Measurements from ENCODE around the gene HELZ. TPM values are rescaled to one million over a fixed set of nuclear protein-coding genes. Genes with fewer than 3 reads are reported as not detected.

The HELZ gene
- total and polyA plus RNA-seq, 2 of the 8 experiments (the other 6 are each of a cell fraction or from before 2014, with no cell fraction given), result 10.0 to 48.7 TPM

- 94% methylated on average over 3 of the region's 3 CpGs; no CpG with 5 or more reads in 1 of the 2 experiments for WGBS, 2 experiments (ENCODE audit: extremely low coverage in 1 of 2, insufficient coverage in 1 of 2, insufficient read length in 1 of 2, insufficient replicate concordance in 2 of 2, low coverage in 1 of 2, low lambda C conversion rate in 2 of 2, missing lambda C conversion rate in 1 of 2)
These were observed 172.1 kb downstream of the HELZ start for GRCh38 chr17:67072885-67073284.

More at GRCh38 chr17:67072885-67073284, 172.1 kb downstream of the HELZ start:
- CTCF ChIA-PET (ENCODE audit: partially characterized antibody), result no interaction called here
- Histone ChIP-seq H3K4me3 (ENCODE audit: extremely low read depth in 1 of 4, insufficient read depth in 2 of 4, low read depth in 3 of 4, low read length in 4 of 4) (no peak overlapping the region), H2BK15ac (ENCODE audit: low read length) (no peak overlapping the region), H3K36me3 (ENCODE audit: control insufficient read depth in 2 of 4, insufficient read depth in 4 of 4, low read length in 3 of 4) (no peaks in the 10 kb centered on the region), H3K23me2 (ENCODE audit: low read depth, low read length) (no peaks in the 10 kb centered on the region), H4K91ac (replicated peaks; ENCODE audit: insufficient read length, low read length) (no peak overlapping the region), H2AFZ (ENCODE audit: low read length) (no peak overlapping the region), H2BK120ac (replicated peaks; ENCODE audit: low read depth, low read length) (no peak overlapping the region), H3K4ac (replicated peaks; ENCODE audit: insufficient read length, low read depth, low read length) (no peak overlapping the region), H3K56ac (replicated peaks; ENCODE audit: insufficient read length, low read depth, low read length) (no peak overlapping the region), H4K5ac (ENCODE audit: insufficient read length, low read depth, low read length) (no peak overlapping the region), H3K14ac (ENCODE audit: insufficient read length) (no peak overlapping the region), H3K27ac (ENCODE audit: low read depth, low read length) (no peak overlapping the region), H2AK5ac (ENCODE audit: low read depth, low read length) (no peak overlapping the region), H2BK5ac (ENCODE audit: low read depth, low read length) (no peak overlapping the region), H3K79me2 (ENCODE audit: control insufficient read depth in 1 of 2, insufficient read depth in 2 of 2, low read length in 2 of 2) (no peaks in the 10 kb centered on the region), H2BK12ac (ENCODE audit: low read depth, low read length) (no peak overlapping the region), H3K18ac (ENCODE audit: extremely low read depth, low read length) (no peak overlapping the region), H4K8ac (ENCODE audit: extremely low read depth, insufficient read depth, low read length) (no peak overlapping the region), H3K4me1 (replicated peaks in 1 of 4; ENCODE audit: control insufficient read depth in 3 of 4, insufficient read depth in 4 of 4, low read length in 3 of 4) (no peaks in the 10 kb centered on the region), H3K79me1 (ENCODE audit: low read depth, low read length) (no peaks in the 10 kb centered on the region), H3K4me2 (ENCODE audit: insufficient read depth in 1 of 2, low read depth in 2 of 2, low read length in 2 of 2) (no peak overlapping the region), H2BK20ac (ENCODE audit: low read length) (no peak overlapping the region), H4K20me1 (replicated peaks in 1 of 2; ENCODE audit: control insufficient read depth in 1 of 2, insufficient read depth in 2 of 2, low read length in 2 of 2) (no peaks in the 10 kb centered on the region), H3K9ac (replicated peaks in 1 of 4; ENCODE audit: extremely low read depth in 1 of 4, low read depth in 3 of 4, low read length in 3 of 4) (no peak overlapping the region), H3K23ac (ENCODE audit: insufficient read length) (no peak overlapping the region), H3K9me3 (ENCODE audit: insufficient read depth in 2 of 2, low read depth in 1 of 2, low read length in 1 of 2) (no peaks in the 10 kb centered on the region), H3K27me3 (replicated peaks in 1 of 4; ENCODE audit: control insufficient read depth in 3 of 4, extremely low read depth in 1 of 4, insufficient read depth in 3 of 4, low read length in 3 of 4) (no peaks in the 10 kb centered on the region)
- POLR2A ChIA-PET (ENCODE audit: partially characterized antibody), result no interaction called here
- FAIRE-seq, result no peak
- TF ChIP-seq POU5F1 (IDR thresholded peaks at IDR 0.05; ENCODE audit: low read depth, low read length), result no peak
- TF ChIP-seq NANOG (IDR thresholded peaks at IDR 0.05; ENCODE audit: insufficient read depth, low read depth, low read length, poor library complexity, severe bottlenecking), result no peak
- no peak for TF ChIP-seq FOSL1 (IDR thresholded peaks at IDR 0.05; ENCODE audit: insufficient read depth, low read depth, low read length)
- TF ChIP-seq SIX5 (IDR thresholded peaks at IDR 0.05; ENCODE audit: low read depth, low read length), result no peak
- no peak for TF ChIP-seq BRCA1 (IDR thresholded peaks at IDR 0.05; ENCODE audit: low read depth, low read length)
- no peak for TF ChIP-seq BACH1 (IDR thresholded peaks at IDR 0.05; ENCODE audit: low read length)
- no peak for DNase-seq (ENCODE audit: low read depth in 1 of 2, low spot score in 2 of 2)
